Neuron (in vitro differentiated cells): ENCODE measurements around the gene FAM184B.

Experiments
- H2AFZ ChIP-seq: one replicate; pipeline ENCODE4 v1.6.1; 2013; ENCODE audit warnings: low read depth, mild to moderate bottlenecking, inconsistent platforms, low read length, moderate library complexity
- H3K27me3 ChIP-seq: one replicate; pipeline ENCODE4 v1.6.1; 2013; ENCODE audit warnings: low read length; ENCODE audit not compliant: insufficient read depth
- H3K36me3 ChIP-seq: one replicate; pipeline ENCODE4 v1.6.1; 2013; ENCODE audit warnings: low read length; ENCODE audit not compliant: insufficient read depth
- H3K4me1 ChIP-seq: one replicate; pipeline ENCODE4 v1.6.1; 2013; ENCODE audit warnings: low read length; ENCODE audit not compliant: insufficient read depth
- H3K4me3 ChIP-seq: 2 replicates; pipeline ENCODE4 v1.5.1; 2013; ENCODE audit warnings: mild to moderate bottlenecking, low read length, moderate library complexity
- H3K9me3 ChIP-seq: one replicate; pipeline ENCODE4 v1.6.1; 2013; ENCODE audit warnings: low read length

FAM184B gene

DNA sequence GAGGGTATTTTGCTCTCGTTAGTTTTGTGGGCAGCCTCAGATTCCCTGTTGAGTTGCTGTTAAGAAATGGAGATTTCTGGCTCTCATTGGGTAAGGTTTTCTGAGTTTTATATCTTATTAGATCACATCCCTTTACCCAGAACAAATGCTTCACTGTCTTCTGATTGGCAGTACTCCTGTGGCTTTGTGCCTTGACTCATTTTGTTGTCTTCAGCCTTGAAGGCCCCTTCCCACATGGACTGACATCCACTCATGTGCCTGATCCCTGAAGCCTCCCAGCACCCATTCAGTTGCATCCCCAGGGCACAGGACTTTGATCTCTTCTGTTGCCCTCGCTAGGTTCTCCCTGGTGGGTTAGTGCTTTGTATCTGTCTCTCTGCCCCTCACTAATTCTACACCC lies 156.6 kb downstream of the FAM184B start:
- Histone ChIP-seq H3K27me3 (no peaks in the 10 kb centered on the region), H3K36me3 (peaks cover 90% of the 10 kb centered on the region), H3K9me3 (no peaks in the 10 kb centered on the region), H3K4me1 (no peaks in the 10 kb centered on the region), H2AFZ (no peak overlapping the region), H3K4me3 (no peak overlapping the region)

DNA sequence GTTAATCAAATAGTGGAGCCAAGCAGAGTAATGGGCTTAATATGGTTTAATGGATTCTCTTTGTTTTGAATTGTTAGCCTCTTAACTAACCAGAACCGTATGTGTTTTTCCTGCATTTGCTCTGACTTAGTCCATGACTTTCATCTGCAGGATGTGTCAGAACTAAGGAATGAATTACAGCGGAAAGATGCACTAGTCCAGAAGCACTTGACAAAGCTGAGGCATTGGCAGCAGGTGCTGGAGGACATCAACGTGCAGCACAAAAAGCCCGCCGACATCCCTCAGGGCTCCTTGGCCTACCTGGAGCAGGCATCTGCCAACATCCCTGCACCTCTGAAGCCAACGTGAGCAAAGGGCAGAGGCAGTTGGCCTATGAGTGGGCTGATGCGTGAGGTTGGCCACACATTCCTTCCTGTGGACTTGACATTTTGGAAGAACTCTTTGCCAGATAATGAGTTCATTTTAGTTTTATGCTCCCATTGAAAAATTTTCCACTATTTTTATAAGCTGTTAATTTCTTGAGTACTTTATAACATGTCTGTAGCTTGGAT lies 157.9 kb downstream of the FAM184B start:
- Histone ChIP-seq H3K4me1 (no peaks in the 10 kb centered on the region), H3K27me3 (no peaks in the 10 kb centered on the region), H3K9me3 (no peaks in the 10 kb centered on the region), H3K36me3 (peaks cover 90% of the 10 kb centered on the region), H2AFZ (no peak overlapping the region), H3K4me3 (no peak overlapping the region)

DNA sequence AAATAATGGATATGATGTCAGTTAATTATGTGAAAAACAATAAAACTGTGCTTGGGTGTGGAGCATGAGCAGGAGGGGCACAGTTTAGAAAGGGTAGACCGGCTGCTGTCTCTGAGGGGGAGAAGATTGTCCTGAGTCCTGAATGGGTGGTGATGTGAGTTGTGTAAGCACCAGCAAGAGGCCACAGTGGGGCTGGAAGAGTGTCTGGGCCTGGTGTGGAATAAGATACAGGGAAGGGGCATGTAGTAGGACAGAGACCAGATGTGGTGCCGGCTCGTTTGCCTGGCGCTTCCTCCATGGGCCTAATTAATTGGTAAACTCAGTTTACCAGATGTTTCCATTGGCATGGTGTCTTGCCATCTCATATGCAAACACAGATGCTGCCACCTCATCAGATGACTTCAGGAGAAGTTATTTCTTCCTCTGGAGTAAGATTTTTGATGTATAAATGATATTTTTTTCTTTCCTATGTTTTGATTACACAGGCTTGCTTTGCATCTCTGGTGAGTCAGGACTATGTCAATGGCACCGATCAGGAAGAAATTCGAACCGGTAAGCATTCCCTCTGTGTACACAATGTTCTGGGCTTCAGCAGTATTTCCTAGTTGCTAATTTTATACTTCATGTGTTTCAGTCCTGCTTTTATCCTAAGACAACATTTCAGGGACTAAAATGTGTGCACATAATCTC lies 161.9 kb downstream of the FAM184B start:
- no peak overlapping the region for H3K4me3 ChIP-seq
- H3K36me3 ChIP-seq, result peaks cover 72% of the 10 kb centered on the region
- no peaks in the 10 kb centered on the region for H3K9me3 ChIP-seq
- H3K4me1 ChIP-seq, result peaks cover 6% of the 10 kb centered on the region
- H3K27me3 ChIP-seq, result no peaks in the 10 kb centered on the region
- no peak overlapping the region for H2AFZ ChIP-seq

DNA sequence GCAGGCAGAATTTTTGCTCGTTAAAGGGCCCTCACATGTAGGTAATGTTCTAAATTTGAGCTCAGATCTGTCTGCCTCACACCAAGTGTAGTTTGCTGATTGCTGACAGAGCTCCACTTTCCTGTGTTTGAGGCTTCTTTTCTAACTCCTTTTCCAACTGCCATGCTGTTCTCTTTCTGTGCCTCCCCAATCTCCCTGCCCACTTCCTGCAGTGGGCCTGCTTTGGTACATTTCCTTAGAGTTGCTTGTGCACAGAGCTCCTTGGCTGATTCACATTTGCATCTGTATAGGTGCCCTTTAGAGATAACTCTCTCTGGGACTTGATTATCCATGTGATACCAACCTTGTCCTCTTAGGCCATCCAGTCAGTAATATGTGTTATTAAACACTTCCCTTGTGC lies 162.5 kb downstream of the FAM184B start:
- Histone ChIP-seq H3K4me3 (no peak overlapping the region), H3K4me1 (peaks cover 6% of the 10 kb centered on the region), H3K27me3 (no peaks in the 10 kb centered on the region), H2AFZ (no peak overlapping the region), H3K36me3 (peaks cover 65% of the 10 kb centered on the region), H3K9me3 (no peaks in the 10 kb centered on the region)

DNA sequence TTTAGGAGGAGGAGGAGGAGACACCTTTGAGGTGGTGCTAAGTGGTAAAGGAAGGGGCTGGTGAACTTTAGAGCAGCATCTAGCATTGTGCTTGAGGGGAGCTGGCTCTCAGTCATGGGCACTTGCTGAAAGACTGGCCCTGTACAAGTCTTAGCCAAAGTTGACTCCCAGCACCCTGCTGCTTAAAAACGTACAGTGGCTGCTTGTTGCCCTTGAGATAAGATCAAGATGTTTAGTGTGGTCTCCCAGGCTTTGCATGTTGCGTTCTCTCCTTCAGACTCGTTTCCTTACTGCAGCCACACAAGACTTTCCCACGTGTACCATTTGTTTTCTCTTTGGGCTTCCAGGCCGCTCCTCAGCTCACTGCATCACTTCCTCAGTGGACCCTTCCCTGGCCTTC lies 165.1 kb downstream of the FAM184B start:
- no peak overlapping the region for H3K4me3 ChIP-seq
- peaks cover 41% of the 10 kb centered on the region for H3K36me3 ChIP-seq
- no peaks in the 10 kb centered on the region for H3K9me3 ChIP-seq
- H2AFZ ChIP-seq, result no peak overlapping the region
- H3K27me3 ChIP-seq, result no peaks in the 10 kb centered on the region
- H3K4me1 ChIP-seq, result peaks cover 6% of the 10 kb centered on the region

DNA sequence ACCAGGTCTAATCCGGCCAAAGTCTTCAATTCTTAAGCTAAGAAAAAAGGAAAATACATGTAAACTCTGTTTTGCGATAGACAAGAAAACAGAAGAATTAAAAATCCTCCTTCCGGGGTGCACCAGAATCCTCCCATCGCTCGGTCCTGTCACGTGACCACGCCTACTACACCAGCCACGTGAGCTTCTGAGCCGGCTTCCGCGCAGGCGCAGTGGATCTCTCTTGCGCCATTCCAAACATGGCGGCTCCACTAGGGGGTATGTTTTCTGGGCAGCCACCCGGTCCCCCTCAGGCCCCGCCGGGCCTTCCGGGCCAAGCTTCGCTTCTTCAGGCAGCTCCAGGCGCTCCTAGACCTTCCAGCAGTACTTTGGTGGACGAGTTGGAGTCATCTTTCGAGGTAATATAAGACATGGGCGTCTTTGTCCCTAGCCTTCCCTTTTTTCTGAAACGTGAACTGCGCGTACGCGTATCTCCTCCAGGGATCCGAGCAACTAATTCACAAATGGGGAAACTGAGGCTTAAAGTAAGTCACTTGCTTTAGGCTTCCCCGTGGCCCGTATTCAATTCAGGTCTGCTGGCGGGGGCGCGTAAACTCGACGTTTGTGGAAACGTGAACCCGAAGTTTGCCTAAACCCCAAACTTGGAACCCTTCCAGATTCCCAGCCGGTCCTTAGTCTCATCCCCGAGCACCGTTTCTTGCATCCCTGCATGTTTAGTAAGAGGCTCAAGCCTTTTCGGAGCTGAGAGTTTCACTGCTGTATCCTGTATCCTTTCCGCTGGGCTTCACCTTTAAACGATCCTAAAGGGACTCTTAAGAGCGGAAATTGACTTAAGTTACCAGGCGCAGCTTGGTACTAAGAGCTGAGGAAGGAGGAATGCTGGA lies 166.8 kb downstream of the FAM184B start, which contains the start of gene MED28:
Gene MED28 (plus strand): TSS at position 226 of the 884 bp plus-strand sequence. CDS start 14 bp downstream, at position 240.
- Histone ChIP-seq H3K4me3 (peak within 1 kb of the TSS; percentile 79), H3K9me3 (no peaks in the 10 kb centered on the region), H3K36me3 (peaks cover 25% of the 10 kb centered on the region), H2AFZ (peak within 1 kb of the TSS; percentile 97), H3K27me3 (no peaks in the 10 kb centered on the region), H3K4me1 (peaks cover 6% of the 10 kb centered on the region)

DNA sequence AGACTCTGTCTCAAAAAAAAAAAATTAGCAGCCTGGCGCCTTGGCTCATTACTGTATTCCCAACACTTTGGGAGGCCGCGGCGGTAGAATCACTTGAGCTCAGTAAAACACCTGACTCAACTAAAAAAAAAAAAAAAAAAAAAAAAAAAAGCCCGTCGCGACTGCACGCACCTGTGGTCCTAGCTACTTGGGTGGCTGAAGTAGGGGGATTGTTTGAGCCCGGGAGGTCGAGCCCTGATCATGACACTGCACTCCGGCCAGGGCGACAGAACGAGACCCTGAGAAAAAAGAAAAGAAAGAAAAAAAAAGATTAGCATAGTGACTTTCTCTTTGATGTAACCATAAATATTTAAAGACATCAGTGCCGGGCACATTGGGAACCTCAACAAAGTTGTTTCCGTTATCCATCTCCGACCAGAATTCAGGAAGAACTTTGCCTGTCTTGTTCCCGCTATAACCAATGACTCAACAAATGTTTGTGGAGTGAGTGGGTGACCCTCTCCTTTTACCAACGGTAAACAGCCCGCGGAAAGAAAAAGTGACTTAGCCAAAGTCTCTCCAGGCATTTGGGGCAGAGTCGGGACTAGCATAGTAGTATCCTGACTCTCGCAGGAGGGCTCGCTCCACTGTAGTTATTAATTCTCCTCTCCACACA lies 167.5 kb downstream of the FAM184B start:
- Histone ChIP-seq H3K27me3 (no peaks in the 10 kb centered on the region), H3K4me3 (peak overlapping the region; percentile 79), H3K9me3 (no peaks in the 10 kb centered on the region), H3K4me1 (peaks cover 6% of the 10 kb centered on the region), H3K36me3 (peaks cover 18% of the 10 kb centered on the region), H2AFZ (peak overlapping the region; percentile 97)

DNA sequence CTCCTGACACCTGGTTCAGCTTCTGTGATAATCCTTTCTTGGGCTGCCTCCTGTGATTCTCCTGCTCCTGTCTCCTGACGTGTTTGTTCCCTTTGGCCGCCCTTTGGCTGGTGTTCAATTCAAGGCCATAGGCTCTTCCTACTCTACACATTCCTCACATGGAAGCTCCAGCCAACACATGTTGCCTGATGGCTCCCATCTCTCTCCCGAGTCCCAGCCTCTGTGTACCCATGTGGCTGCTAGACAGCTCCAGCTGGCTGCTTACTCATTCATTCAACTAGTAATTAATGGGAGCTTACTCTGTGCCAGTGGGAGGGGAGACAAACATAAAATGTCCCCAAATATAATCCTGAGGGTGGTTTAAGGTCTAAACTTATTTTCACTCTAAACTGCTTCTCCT lies 176.2 kb downstream of the FAM184B start:
- Histone ChIP-seq H2AFZ (no peak overlapping the region), H3K36me3 (peaks cover 37% of the 10 kb centered on the region), H3K4me3 (no peak overlapping the region), H3K27me3 (no peaks in the 10 kb centered on the region), H3K4me1 (no peaks in the 10 kb centered on the region), H3K9me3 (no peaks in the 10 kb centered on the region)

DNA sequence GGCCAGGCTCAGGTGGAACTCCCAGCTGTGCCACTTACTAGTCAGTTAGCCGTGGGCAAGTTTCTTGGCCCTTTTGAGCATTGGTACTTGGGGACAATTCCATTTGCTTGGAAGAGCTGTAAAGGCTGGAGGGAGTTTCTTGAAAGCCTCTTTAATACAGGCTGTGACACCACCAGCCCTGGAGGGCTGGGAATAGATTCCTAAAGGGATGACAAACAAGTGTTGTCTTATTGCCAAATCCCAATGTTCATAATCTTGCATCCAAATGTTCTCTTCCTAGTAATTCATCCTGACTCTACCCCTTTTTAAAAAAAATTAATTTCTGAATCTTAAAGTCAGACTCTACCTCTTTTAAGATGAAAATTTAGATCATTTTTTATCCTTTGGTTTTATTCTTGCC lies 181.6 kb downstream of the FAM184B start:
- H3K36me3 ChIP-seq, result peaks cover 38% of the 10 kb centered on the region
- H3K27me3 ChIP-seq, result no peaks in the 10 kb centered on the region
- no peaks in the 10 kb centered on the region for H3K4me1 ChIP-seq
- no peak overlapping the region for H3K4me3 ChIP-seq
- no peak overlapping the region for H2AFZ ChIP-seq
- no peaks in the 10 kb centered on the region for H3K9me3 ChIP-seq

DNA sequence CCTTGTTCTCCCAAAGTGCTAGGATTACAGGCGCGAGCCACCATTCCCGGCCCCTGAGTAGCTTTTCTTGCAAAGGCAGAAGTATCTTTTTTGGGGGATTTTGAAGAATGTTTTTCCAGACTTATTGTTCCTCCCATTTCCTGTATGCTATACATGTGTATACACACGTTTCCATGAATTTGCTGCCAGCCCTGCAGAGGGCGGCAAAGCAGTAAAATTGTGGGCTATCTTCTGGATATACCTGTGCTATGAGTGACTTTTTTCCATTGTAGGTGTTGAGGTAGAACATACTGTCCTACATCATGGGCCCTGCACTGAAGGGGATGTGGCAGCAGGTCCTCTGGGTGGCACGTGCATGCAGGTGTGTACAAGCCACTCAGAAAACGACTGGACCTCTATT lies 183.9 kb downstream of the FAM184B start:
- Histone ChIP-seq H3K4me3 (no peak overlapping the region), H3K4me1 (no peaks in the 10 kb centered on the region), H3K27me3 (no peaks in the 10 kb centered on the region), H3K36me3 (peaks cover 46% of the 10 kb centered on the region), H3K9me3 (no peaks in the 10 kb centered on the region), H2AFZ (no peak overlapping the region)

DNA sequence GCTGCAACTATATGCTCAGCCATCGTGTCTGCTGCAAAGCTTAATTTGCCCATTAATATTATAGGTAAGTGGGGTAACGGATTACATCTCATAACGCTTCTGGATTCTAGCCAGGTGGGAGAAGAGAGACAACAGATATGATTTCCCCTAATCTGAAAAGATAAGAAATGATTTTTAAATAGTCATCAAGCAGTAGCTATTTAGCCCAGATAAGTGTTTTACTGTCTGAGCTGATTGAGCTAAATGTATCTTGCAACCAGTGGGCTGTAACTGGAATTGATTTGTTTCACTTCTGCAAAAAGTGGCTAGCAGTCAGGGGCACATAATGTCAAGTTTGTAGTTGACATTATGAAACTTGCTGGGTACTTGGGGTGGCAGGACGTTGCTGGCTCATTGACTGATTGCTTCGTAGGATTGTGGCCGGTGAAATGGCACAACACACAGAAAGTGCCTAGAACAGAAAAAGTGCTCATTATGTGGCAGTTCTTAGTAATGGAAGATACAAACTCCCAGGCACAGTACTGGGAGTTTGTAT lies 185.9 kb downstream of the FAM184B start:
- no peaks in the 10 kb centered on the region for H3K4me1 ChIP-seq
- no peak overlapping the region for H3K4me3 ChIP-seq
- no peak overlapping the region for H2AFZ ChIP-seq
- H3K27me3 ChIP-seq, result no peaks in the 10 kb centered on the region
- no peaks in the 10 kb centered on the region for H3K9me3 ChIP-seq
- H3K36me3 ChIP-seq, result peaks cover 50% of the 10 kb centered on the region

DNA sequence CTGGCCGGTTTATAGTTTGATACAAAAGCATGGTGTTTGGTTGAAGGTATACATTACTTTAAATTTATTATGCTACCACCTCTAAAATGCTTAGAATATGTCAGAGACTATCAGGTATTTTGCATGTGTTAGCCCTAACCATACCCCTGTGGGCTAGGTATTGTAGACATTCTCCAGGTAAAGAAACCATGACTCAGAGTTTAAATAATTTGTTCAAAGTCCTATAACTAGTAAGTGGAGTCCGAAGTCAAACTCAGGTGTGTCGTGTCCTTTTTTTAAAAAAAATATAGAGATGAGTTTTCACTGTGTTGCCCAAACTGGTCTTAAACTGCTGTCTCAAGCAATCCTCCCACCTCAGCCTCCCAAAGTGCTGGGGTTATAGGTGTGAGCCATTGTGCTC lies 192.1 kb downstream of the FAM184B start:
- Histone ChIP-seq H2AFZ (no peak overlapping the region), H3K4me3 (no peak overlapping the region), H3K9me3 (no peaks in the 10 kb centered on the region), H3K36me3 (peaks cover 56% of the 10 kb centered on the region), H3K4me1 (no peaks in the 10 kb centered on the region), H3K27me3 (no peaks in the 10 kb centered on the region)
